ENCODE results near the gene TOB2.

DNA sequence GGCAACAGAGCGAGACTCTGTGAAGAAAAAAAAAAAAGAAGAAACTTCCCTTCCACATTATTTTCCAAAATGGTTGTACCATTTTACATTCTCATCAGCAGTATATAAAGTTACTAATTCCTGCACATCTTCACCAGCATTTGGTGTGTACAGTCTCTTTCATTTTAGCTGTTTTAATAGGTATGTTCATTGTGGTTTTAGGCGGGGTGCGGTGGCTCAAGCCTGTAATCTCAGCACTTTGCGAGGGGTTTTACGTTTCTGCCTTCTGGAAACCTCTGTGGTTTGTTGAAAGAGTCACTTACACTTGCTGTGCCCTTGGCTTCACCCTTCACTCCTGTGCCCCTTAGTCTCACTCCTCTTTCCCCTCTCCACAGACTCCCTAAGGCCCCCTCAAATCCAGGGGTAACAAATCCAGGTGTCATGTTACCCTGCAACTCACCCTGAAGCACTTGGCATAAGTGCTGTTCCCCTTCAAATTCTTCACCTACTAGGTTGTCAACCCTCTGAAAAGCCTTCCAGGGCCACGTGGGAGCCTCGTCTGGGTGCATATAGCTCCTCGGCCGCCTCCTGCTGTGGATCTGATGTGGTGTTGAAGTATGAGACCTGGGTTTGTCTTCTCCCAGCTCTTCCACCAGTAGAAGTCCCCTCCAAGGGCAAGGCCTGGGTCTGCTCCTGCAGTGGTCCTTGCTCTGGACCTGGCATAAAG, 20.8 kb downstream of the TOB2 start:
- TF ChIP-seq, protein P1, sequence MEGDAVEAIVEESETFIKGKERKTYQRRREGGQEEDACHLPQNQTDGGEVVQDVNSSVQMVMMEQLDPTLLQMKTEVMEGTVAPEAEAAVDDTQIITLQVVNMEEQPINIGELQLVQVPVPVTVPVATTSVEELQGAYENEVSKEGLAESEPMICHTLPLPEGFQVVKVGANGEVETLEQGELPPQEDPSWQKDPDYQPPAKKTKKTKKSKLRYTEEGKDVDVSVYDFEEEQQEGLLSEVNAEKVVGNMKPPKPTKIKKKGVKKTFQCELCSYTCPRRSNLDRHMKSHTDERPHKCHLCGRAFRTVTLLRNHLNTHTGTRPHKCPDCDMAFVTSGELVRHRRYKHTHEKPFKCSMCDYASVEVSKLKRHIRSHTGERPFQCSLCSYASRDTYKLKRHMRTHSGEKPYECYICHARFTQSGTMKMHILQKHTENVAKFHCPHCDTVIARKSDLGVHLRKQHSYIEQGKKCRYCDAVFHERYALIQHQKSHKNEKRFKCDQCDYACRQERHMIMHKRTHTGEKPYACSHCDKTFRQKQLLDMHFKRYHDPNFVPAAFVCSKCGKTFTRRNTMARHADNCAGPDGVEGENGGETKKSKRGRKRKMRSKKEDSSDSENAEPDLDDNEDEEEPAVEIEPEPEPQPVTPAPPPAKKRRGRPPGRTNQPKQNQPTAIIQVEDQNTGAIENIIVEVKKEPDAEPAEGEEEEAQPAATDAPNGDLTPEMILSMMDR (conservative IDR thresholded peaks at IDR 0.05 in 1 of 2, IDR thresholded peaks at IDR 0.05 in 1 of 2; ENCODE audit: extremely low read depth in 1 of 2, insufficient read depth in 1 of 2, low read depth in 1 of 2, low read length in 2 of 2) = no peak
- TF ChIP-seq EZH2 (IDR thresholded peaks at IDR 0.05; ENCODE audit: borderline replicate concordance, low read length) = no peak

Measured in mammary epithelial cell (primary cell).